NCI-H1105 (cell line): Measurements from ENCODE around the gene TRMT10C.
A peak's percentile ranks its signal among the peaks of the same experiment; 100 is the strongest.
"Not testable (repeated sequence)": the region's sequence is repeated elsewhere in the genome, so short reads cannot be mapped to it uniquely, and the experiment has no call there.

ENCODE experiments used
- DNase-seq: peaks from one replicate; lab custom pipeline; 2025; lab: John Stamatoyannopoulos, UW

TRMT10C gene

GRCh38 chr3:101561630-101562328 is at the start of gene TRMT10C:
Gene TRMT10C, plus strand, starts transcription at chr3:101561868. Its CDS starts 2,914 bp downstream, at chr3:101564782.
- peak; percentile 86 for DNase-seq

DNA sequence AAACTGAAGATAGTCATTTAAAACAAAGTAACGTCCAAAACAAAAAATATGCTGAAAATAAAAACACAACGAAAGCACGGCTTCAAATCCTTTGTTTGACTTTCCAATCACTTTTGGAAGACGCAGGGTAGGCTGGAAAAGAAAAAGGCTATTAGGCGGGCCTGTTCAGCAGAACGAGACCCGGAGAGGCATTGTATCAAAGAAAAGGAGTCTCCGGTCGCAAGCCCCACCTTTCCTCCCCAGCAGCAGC is 49.3 kb upstream of the TRMT10C start:
- no peak for DNase-seq

GRCh38 chr3:101512646-101513418 is 48.8 kb upstream of the TRMT10C start, which contains the start of gene SENP7:
Gene SENP7, minus strand, starts transcription at chr3:101513212. Its CDS starts 82 bp downstream, at chr3:101513130.
- DNase-seq = peak; percentile 85

DNA sequence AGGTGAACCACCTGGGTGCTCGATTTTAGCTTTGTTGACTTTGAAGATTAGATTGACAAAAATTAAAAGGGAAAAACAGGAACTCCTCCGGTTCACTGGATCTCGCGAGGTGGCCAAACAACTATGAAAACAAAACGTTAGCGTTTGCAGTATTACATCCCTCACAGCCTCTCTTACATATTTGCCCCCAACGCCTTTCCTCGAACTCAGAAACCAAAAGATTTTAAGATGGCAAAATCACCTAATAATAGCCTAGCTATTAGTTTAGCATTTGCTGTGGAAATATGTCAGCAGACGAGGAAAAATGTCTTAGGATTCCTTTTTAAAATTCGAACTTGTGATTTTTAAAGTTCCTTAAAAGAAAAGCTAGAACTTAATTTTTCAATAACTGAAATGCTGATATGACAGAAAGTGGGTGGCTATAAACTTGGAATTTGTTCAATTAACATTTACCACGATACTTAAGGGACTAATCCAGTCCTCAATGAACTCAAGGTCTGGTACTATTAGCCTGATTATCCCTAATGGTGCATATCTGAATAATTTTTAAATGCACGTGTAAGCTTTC is 48.2 kb upstream of the TRMT10C start:
- DNase-seq = no peak

- no peak for DNase-seq
Measured at GRCh38 chr3:101518421-101518871, 43.2 kb upstream of the TRMT10C start.

DNA sequence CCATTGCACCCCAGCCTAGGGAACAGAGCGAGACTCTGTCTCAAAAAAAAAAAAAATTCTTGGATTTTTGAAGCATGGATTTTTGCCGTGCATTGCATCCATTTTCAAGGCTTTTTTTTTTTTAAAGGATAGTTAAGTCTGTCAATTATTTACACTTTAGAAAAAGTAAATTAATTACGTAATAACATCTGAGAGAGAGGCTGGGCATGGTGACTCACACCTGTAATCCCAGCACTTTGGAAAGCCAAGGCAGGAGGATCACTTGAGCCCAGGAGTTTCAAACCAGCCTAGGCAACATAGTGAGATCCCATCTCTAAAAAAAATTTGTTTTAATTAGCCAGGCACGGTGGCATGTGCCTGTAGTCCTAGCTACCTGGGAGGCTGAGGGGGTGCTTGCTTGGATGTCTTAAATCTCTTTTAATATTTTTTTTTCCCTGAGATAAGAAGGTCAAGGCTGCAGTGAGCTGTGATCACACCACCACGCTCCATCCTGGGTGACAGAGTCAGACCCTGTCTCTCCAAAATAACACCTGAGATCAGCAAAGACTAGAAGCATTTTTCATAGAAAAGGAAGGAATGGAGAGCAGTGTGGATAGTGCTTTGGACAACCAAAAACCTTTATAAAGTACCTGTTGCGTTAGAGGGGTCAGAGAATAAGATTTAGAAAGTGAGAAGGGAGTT is 41.8 kb upstream of the TRMT10C start:
- no peak for DNase-seq

DNA sequence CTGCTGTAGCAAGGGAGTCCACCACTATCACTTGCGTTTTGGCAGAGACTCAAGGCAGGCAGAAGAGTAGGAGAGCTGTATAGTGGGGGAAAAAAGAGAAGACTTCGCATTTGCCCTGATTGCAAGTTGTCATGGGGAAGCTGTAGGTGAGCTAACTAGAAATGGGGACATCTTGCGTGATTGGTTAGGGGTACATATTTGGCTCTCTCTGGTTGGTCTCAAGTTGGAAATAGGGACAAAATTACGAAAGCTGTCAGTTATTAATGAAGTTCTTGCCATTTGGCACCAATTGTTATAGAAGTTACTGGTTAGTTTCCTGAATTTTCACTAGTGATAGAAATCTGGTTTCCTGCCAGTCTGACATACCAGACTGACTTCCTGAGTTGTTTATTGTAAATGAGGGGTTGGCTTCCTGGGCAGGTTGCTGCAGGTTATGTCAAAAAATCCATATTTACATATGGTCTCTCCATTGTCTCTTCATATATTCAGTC is 40.4 kb upstream of the TRMT10C start:
- DNase-seq = no peak

GRCh38 chr3:101527441-101527840 is 34.2 kb upstream of the TRMT10C start:
- no peak for DNase-seq

GRCh38 chr3:101527906-101528305 is 33.8 kb upstream of the TRMT10C start:
- DNase-seq = no peak

DNA sequence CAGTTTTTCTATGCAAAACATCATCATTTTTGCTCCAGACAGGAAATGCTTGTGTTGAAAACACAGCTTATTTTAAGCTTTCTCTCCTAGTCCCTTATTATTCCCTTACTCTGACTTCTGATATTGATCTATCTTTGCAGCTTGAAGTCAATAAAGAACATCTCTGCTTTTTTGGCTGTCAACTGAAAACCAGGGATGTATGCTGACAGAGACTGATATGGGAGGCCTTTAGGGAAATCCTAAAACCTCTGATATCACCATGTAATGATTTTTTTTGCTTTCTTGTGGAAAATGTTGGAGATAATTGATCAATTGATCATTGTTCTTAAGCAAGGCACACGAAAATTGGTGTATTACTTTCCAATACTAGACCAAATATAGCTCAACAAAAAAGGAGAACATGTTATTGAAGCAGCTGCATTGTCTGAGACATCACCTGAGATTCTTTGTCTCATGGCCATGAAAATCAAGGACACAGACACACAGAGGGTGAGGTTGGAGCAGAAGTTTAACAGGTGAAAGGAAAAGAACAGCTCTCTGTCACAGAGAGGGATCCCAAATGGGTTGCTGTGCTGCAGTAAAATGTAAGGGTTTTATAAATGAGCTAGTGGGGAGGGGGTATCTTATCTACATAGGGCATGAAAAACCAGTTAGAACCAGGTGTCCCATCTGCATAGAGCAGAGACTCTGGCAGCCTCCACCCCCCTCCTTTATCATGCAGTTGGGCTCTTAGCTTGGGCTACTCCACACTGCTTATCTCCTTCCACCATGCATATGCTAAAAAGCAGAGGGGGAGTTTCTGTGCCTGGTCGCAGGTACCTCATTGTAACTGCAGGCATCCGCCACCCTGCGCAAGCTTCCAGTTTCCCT is 31.6 kb upstream of the TRMT10C start:
- DNase-seq = no peak

DNA sequence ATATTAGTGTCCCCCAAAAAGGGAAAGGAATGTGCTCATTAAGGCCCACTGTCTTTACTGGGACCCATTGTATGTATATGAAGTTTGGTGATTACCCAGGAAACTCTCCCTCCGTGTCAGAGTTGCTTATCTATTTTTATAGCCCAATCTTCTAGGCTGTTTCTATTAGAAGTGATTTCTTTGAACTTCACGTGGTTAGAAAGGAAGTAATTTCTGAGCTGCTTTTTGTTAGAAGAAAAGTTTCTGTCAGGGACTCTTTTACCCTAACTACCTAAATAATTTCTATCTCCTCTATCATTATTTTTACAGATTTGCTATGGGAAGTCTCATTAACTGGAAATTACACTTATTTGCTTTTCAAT is 31.0 kb upstream of the TRMT10C start:
- DNase-seq = no peak

- no peak for DNase-seq
Measured at GRCh38 chr3:101531473-101532086, 30.1 kb upstream of the TRMT10C start.

- no peak for DNase-seq
Measured at GRCh38 chr3:101532783-101533602, 28.7 kb upstream of the TRMT10C start.

DNA sequence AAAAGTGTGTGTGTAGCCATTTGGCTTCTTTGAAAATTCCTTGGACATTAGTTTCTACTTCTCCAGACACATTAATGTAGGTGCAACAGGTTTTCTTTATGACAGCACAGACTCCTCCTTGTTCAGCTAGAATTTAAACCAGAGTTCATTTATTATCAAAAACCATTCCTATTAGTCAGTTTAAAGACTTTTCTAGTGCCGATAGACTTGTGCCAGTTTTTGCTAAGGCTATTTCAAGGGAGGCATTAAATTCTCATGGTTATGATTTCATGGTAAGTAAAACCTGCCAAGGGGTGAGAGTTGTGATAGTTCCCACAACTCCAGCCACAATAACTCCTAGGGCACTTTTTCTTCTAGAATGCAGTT is 28.1 kb upstream of the TRMT10C start:
- no peak for DNase-seq

DNA sequence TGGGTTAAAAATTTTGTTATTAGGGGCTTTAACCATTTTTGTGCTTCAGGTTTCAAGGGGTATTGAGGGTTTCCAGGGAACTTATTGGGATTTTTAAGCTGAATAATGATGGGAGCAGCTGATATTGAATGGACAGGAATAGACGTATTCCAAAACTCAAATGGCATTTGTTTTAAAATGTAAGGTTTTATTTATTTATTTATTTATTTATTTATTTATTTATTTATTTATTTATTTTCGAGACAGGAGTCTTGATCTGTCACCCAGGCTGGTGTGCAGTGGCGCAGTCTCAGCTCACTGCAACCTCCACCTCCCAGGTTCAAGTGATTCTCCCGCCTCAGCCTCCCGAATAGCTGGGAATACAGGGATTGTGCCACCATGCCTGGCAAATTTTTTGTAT is 26.4 kb upstream of the TRMT10C start:
- no peak for DNase-seq

GRCh38 chr3:101536266-101536665 is 25.4 kb upstream of the TRMT10C start:
- DNase-seq = no peak

DNA sequence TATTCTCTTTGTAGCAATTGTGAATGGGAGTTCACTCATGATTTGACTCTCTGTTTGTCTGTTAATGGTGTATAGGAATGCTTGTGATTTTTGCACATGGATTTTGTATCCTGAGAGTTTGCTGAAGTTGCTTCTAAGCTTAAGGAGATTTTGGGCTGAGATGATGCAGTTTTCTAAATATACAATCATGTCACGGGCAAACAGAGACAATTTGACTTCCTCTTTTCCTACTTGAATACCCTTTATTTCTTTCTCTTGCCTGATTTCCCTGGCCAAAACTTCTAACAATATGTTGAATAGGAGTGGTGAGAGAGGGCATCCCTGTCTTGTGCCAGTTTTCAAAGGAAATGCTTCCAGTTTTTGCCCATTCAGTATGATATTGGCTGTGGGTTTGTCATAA is 24.7 kb upstream of the TRMT10C start:
- DNase-seq = not testable (repeated sequence)

DNA sequence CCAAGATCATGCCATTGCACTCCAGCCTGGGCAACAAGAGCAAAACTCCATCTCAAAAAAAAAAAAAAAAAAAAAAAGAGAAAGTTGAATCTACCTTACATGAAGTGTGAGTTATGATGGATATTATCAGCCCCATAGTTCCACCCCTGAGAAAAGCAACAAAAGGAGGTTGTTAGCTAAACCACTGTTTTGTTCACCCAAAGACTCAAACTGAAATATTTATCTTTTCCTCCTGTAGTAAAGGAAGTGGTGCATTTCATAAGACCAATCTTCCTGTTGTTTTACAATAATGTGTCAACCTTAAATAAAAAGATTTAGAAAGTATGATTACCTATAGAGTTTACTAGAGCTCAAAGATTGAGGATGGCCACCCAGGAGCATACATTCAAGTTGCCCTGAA is 18.7 kb upstream of the TRMT10C start:
- DNase-seq = no peak

DNA sequence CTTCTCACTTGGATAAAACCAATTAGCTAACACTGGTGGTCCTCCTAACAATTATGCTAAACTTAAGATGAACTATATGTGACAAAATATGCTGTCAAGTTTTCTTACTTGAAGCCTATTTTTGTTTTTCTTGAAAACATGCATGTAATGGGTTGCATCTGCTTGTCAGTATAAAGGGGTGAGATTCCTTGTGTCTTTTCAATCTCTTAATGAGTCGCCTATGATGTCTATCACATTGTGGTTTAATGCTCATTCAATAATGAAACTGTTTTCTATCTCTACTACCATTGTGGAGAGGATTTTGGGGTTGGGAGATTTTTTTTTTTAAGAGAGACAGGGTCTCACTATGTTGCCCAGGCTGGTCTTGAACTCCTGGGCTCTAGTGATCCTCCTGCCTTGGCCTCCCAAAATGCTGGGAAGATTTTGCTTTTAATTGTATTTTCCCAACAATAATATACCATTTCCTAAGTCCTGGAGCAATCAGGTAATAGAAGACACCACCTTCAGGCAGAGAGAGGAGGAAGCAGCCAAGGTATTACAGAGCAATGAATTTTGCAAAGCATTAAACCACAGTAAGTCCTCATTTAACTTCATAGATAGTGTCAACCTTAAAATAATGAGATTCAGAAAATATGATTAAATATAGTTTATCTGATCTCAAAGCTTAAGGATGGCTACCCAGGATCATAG is 17.4 kb upstream of the TRMT10C start:
- no peak for DNase-seq
